ENCODE measurements around the gene GRAP.
"Not testable (repeated sequence)": the region's sequence is repeated elsewhere in the genome, so short reads cannot be mapped to it uniquely, and the experiment has no call there.

The GRAP gene

DNA sequence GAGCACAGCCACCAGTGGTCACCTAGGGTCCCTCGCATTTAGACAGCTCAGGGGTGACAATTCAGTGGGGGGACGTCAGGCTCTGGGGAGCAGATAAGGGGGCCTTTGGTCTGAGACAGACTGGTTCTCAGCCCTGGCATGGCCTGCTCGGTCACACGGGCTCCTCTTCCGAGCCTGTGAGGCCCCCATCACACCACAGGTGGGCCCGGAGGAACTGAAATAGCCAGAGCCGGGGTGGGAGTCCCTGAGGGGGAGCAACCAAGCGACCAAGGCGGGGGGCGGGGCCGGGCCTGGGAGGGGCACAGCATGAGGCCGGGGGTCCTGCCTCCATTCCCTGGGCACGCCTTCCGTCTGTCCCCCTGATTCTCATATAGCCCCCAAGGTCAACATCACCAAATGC, 4.4 kb downstream of the GRAP start:
- not testable (repeated sequence) for DNase-seq (ENCODE audit: low spot score)

GRCh38 chr17:19041871-19042270, 4.9 kb downstream of the GRAP start:
- not testable (repeated sequence) for DNase-seq (ENCODE audit: low spot score)

DNA sequence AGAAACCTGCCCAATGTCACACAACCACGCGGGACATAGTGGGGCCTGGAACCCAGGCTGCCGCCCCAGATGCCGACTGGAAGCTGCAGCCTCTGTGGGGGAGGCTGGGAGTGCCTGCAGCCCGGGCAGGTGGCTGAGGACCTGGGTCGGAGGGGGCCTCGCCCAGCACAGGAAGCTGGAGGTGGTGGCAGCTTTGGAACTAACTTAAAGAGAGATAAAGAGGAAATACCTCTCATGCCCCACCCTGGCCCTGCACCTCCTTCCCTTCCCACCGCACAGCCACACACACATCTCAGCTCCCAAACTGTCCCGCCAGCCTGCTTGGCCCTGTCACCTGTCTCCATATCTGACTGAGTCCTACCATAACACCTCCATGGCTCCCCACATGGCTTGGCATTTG, 6.4 kb downstream of the GRAP start:
- not testable (repeated sequence) for DNase-seq (ENCODE audit: low spot score)

DNA sequence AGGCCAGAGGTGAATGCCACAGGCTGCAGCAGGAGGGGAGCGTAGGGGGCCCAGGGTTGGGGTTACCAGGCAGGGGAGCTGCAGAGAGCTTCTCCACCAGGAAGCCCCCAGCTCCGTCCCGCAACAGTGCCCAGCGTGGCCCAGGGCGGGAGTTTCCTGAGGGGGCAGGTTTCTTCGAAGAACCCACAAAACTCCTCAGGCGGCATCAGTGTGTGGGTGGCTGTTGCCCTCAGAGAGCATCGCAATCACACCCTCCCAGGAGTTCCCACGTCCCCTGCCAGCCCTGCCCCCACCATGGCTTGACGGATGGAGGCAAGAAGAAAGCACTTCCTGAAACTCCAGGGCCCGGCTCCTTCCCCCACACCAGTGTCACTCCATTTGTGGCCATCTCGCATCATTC, 8.0 kb downstream of the GRAP start:
- not testable (repeated sequence) for DNase-seq (ENCODE audit: low spot score)

- not testable (repeated sequence) for DNase-seq (ENCODE audit: low spot score)
These were observed 8.8 kb downstream of the GRAP start for GRCh38 chr17:19038007-19038406.

GRCh38 chr17:19037547-19037946, 9.2 kb downstream of the GRAP start:
- not testable (repeated sequence) for DNase-seq (ENCODE audit: low spot score)

- DNase-seq (ENCODE audit: low spot score) = not testable (repeated sequence)
These were observed 10.6 kb downstream of the GRAP start for GRCh38 chr17:19036186-19036585.

DNA sequence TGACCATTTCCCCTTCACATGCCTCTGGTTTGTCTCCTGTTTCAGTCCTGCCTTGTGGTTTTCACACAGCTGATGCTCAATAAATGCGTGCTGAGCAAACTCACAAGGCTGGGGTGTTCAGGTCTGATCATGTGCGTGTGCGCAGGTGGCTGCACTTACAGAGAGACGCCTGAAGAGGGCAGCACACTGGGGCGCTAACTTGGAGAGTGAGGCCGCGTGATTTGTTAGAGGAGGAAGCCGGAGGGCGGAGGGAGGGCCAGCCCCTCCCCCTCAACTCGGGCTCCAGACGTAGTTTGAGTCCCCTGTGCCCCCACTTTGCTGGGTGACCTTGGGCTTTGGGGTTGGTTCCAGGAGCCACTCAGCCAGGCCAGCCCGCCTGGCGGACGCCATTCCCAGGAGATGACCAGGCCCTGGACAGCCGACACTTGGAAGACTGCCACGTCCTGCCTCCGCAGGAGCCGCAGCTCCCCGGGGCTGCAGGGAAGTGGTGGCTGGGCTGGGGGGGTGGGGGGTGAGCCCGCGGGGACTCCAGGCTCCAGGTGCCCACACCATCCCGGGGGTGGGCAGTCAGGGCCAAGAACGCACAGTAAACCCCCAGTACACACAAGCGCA, 14.3 kb downstream of the GRAP start:
- not testable (repeated sequence) for DNase-seq (ENCODE audit: low spot score)

DNA sequence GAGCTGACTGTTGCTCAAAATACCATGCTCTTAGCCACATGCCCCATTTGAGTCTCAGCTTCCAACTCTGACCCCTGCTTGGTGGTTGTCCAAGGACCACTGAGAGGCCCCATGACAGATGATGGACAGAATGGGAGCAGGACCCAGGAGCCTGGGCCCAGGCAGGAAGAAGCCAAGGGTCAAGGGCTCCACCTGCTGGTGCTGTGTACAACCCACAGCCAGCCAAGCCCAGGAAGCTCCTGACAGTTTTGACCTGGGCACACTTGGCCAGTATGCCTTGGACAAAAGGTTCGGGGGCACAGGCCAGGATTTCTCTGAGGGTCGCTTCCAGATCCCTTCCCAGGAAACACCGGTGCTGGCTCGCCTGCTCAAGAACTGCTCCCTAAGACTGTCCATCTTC, 15.0 kb downstream of the GRAP start:
- DNase-seq (ENCODE audit: low spot score) = peak; percentile 58

- not testable (repeated sequence) for DNase-seq (ENCODE audit: low spot score)
These were observed 15.8 kb downstream of the GRAP start for GRCh38 chr17:19030771-19031449.

DNA sequence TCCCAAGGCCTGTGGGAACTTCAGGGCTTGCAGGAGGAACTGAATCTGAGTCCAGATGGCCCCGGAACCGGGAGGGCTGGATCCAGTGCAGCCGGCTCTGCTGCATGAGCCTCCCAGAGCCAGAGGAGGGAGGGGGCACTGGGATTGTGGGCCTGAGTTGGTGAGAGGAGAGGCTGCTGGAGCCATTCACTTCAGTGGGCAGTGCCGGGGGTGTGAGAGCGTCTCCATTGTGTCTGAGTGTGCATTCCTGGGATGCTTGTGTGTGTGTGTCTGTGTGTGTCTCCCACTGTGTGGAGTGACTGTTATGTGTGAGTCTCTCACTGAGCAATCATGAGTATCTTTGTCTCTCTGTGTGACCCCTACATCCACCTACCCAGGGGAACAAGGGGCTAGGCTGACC, 17.0 kb downstream of the GRAP start:
- DNase-seq (ENCODE audit: low spot score) = not testable (repeated sequence)

DNA sequence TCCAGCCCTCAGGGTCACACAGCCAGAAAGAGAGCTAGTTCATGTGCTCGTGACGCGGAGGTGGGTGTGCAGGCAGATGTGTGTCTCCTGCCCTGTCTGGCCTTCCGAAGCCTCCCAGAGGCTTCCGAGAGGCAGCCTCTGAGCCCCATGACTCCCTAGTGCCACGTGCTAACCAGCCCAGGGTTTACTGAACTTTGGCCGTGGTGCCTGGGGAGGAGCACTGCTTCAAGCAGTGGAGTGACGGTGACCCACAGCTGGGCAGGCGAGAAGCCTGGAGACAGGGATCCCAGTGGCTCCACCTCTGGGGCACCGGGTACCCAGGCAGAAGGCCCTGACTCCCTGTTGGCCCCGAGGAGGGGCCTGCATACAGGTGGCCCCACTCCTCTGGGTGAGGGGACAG, 18.1 kb downstream of the GRAP start:
- DNase-seq (ENCODE audit: low spot score) = not testable (repeated sequence)

DNA sequence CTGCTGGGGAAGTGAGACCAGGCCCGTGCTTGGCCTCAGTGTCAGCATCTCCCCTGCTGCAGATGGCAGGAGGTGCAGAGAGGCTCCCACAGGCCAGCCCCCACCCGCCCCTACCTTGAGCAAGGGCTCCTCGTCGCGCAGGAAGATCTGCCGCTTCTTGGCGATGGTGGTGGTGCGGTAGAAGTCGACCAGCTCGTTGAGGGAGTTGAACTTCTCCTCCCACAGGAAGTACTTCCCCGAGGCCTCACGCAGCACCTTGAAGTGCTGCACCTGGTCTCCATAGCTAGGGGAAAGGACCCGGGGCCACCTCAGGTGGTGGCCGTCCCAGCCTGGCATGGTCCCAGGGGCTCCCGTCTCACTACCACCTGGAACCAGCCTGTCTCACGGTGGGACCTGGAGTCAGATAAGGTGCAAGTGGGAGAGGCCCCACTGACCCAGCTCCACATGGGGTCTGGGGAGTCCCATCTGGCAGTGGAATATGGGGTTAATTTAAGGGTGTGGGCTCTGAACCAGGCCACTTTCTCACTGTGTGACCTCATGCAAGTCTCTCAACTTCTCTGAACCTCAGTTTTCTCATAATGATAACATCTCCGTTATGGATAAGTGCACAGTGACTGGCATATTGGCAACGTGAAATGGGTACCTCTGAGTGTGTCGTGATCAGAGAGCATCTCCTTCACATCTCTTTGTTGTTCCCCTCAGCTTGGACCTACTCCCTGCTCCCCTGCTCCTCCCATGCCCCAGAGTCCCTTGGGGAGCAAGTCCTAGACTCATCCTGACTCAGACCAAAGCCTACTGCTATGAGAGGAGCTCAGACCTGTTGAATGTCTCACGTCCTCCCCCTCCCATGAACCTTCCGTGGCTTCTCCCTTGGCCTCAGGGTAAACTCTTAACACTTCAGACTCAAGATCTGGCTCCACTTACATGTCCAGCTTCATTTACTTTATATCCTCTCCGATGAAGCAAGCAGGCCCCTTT, 22.4 kb downstream of the GRAP start:
- DNase-seq (ENCODE audit: low spot score) = no peak

DNA sequence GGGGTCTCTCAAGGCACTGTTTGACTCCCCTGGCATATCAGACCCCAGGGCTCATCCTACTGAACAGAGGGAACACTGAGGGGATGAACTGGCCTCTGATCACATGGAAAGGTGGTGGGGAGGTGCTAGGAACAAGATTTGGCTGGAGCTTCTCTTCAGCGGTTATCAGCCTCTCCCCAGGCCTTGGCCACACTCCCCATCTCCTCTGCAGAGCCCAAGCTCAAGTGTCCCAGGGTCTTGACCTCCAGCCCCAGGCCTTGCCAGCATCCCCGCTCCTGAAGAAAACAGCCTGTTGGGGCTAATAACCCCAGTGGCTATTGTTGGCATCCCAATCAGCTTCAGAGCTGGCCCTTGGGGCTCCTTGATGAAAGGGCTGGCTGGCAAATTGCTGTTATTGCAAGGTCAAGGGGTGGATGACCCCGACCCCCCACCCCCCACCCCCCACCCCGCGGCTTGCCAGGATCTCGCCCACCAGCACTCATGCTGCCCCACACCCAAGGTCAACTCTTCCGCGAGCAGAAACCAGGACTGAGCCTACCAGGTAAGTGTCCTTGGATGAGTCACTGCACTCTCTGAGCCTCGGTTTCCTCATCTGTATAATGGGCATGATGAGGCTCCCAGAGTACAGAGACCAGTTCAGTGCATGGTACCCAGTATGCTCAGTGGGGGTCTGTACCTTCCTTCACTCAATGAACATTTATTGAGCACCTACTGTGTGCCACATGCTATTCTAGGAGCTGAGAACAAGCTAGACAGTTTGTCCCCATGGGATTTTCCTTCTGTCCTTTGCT, 23.4 kb downstream of the GRAP start:
- no peak for DNase-seq (ENCODE audit: low spot score)

- no peak for DNase-seq (ENCODE audit: low spot score)
These were observed 24.0 kb downstream of the GRAP start for GRCh38 chr17:19022747-19023146.

DNA sequence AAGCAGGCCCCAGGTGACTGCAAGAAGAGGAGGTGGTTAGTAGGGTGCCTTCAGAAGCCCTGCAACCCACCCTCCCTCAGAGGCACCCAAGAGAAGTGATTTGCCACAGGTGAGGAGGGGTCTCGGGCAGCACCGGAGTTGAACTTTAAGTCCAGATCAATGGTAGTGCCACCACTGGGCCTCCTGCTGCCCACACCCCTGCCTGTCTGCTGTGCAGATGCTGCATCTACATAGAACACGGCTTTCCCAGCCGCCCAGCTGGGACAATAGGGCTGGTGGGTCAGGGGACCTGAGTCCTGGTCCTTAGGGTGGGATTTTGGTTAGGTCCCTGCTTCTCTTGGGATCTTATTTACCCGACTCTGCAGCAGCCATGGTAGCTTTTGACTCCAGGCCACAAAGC, 24.6 kb downstream of the GRAP start:
- no peak for DNase-seq (ENCODE audit: low spot score)

- peak; percentile 24 for DNase-seq (ENCODE audit: low spot score)
These were observed 25.1 kb downstream of the GRAP start for GRCh38 chr17:19021622-19022083.

GRCh38 chr17:19021011-19021621, 25.6 kb downstream of the GRAP start:
- DNase-seq (ENCODE audit: low spot score) = not testable (repeated sequence)

DNA sequence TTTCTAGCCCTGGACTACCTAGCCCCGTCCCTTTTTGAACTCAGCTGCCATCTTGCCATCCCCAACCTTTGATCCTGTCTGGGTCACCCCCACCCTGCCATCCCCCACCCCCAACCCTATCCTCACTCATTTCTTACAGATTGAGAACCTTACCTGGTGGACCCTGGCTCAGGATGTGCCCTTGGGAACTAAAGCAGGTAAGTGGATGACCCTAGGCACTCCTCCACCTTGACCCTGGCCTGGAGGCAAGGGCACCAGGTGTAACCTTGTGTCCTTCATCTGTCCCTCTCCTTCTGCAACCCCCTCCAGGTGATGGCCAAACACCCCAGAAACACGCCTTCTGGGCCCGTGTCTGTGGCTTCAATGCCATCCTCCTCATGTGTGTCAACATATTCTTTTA, 26.7 kb downstream of the GRAP start:
- DNase-seq (ENCODE audit: low spot score) = no peak

- DNase-seq (ENCODE audit: low spot score) = no peak
These were observed 27.5 kb downstream of the GRAP start for GRCh38 chr17:19019041-19019941.
